Esophagus mucosa (tissue), 1 donor: ENCODE data around the gene KRTAP22-2. TPM values are rescaled to one million over a fixed set of nuclear protein-coding genes. Genes with fewer than 3 reads are reported as not detected.

Source experiments
- ATAC-seq: fragments of 200-7000 bp; cut with Tn5 transposase; one replicate; pipeline ENCODE4 v1.9.1; 2020
- total RNA-seq: library from RNA; stranded (reverse); gene quantifications from one replicate; pipeline ENCODE4 v1.2.4, GENCODE V29; 2023
- donor health status: DM: yes; HTN: yes; CAD: no.

The KRTAP22-2 gene
- total RNA-seq, 1 donor from 2014 or later = not detected

- no peak for ATAC-seq
Measured at GRCh38 chr21:30561957-30562356, 28.2 kb downstream of the KRTAP22-2 start.

- no peak for ATAC-seq
Measured at GRCh38 chr21:30561264-30561895, 28.8 kb downstream of the KRTAP22-2 start, which contains the start of gene KRTAP19-7. Gene KRTAP19-7, minus strand, starts transcription at chr21:30561314. Its CDS starts 25 bp downstream, at chr21:30561289.

- no peak for ATAC-seq
Measured at GRCh38 chr21:30555095-30555494, 35.1 kb downstream of the KRTAP22-2 start.

- no peak for ATAC-seq
Measured at GRCh38 chr21:30552782-30553181, 37.4 kb downstream of the KRTAP22-2 start.

GRCh38 chr21:30541764-30542163, 48.4 kb downstream of the KRTAP22-2 start, which contains the start of gene KRTAP19-6:
Gene KRTAP19-6, minus strand, starts transcription at chr21:30541864. Its CDS starts 31 bp downstream, at chr21:30541833.
- no peak for ATAC-seq

Other genes starting within 250 kb of the KRTAP22-2 start
- not detected for gene KRTAP23-1, start 241.8 kb downstream of the KRTAP22-2 start, total RNA-seq
- gene KRTAP13-2, start 218.1 kb downstream of the KRTAP22-2 start, total RNA-seq = not detected
- gene KRTAP13-1, start 194.4 kb downstream of the KRTAP22-2 start, total RNA-seq = not detected
- not detected for gene KRTAP13-3, start 164.5 kb downstream of the KRTAP22-2 start, total RNA-seq
- not detected for gene KRTAP13-4, start 160.2 kb downstream of the KRTAP22-2 start, total RNA-seq
- gene KRTAP15-1, start 150.1 kb downstream of the KRTAP22-2 start, total RNA-seq = not detected
- gene KRTAP19-1, start 110.0 kb downstream of the KRTAP22-2 start, total RNA-seq = not detected
- gene KRTAP19-2, start 103.0 kb downstream of the KRTAP22-2 start, total RNA-seq = not detected
- gene KRTAP19-3, start 98.4 kb downstream of the KRTAP22-2 start, total RNA-seq = not detected
- gene KRTAP19-4, start 93.2 kb downstream of the KRTAP22-2 start, total RNA-seq = not detected
- gene KRTAP19-5, start 88.3 kb downstream of the KRTAP22-2 start, total RNA-seq = not detected
- gene KRTAP19-6, start 48.5 kb downstream of the KRTAP22-2 start, total RNA-seq = not detected
- gene KRTAP19-7, start 29.1 kb downstream of the KRTAP22-2 start, total RNA-seq = not detected
- not detected for gene KRTAP6-3, start 2.0 kb upstream of the KRTAP22-2 start, total RNA-seq
- not detected for gene KRTAP6-2, start 8.5 kb upstream of the KRTAP22-2 start, total RNA-seq
- not detected for gene KRTAP22-1, start 10.7 kb upstream of the KRTAP22-2 start, total RNA-seq
- not detected for gene KRTAP6-1, start 23.5 kb upstream of the KRTAP22-2 start, total RNA-seq
- not detected for gene KRTAP20-1, start 26.0 kb upstream of the KRTAP22-2 start, total RNA-seq
- gene KRTAP20-4, start 30.2 kb upstream of the KRTAP22-2 start, total RNA-seq = not detected
- gene KRTAP20-2, start 44.8 kb upstream of the KRTAP22-2 start, total RNA-seq = not detected
- not detected for gene KRTAP20-3, start 52.5 kb upstream of the KRTAP22-2 start, total RNA-seq
- not detected for gene KRTAP21-3, start 128.4 kb upstream of the KRTAP22-2 start, total RNA-seq
- not detected for gene KRTAP21-2, start 156.9 kb upstream of the KRTAP22-2 start, total RNA-seq
- gene KRTAP21-1, start 165.0 kb upstream of the KRTAP22-2 start, total RNA-seq = not detected
- not detected for gene KRTAP8-1, start 222.9 kb upstream of the KRTAP22-2 start, total RNA-seq
- not detected for gene KRTAP7-1, start 239.4 kb upstream of the KRTAP22-2 start, total RNA-seq